Measurements from ENCODE around the gene PKHD1. TPM values are rescaled to one million over a fixed set of nuclear protein-coding genes. Genes with fewer than 3 reads are reported as not detected.

The PKHD1 gene
- total and polyA plus RNA-seq, 12 donors: 0.03 to 0.22 (median 0.09) TPM; not detected in 3

DNA sequence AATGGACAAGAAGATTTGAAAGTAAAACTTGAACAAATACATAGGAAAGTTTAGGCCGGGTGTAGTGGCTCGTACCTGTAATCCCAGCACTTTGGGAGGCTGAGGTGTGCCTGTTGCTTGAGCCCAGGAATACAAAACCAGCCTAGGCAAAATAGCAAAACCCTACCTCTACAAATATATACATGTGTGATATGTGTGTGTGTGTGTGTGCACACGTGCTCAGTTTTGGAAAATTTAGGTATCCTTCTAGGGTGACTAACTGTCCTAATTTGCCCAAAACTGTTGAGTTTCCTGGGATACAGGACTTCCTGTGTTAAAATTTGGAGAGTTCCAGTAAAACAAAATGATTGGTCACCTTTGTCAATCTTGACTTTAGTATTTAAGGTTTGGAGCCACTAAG lies 503.2 kb downstream of the PKHD1 start:
- Histone ChIP-seq H3K4me3 (no peak overlapping the region), H3K27ac (no peak overlapping the region), H3K9me3 (replicated peaks in 1 of 3) (no peaks in the 10 kb centered on the region), H3K4me1 (replicated peaks in 1 of 2) (no peaks in the 10 kb centered on the region), H3K36me3 (replicated peaks in 1 of 2) (no peaks in the 10 kb centered on the region), H3K27me3 (no peaks in the 10 kb centered on the region)
- DNase-seq: no peak
- WGBS, 4 donors: 62 to 78% (median 73%) methylated on average over 3 of the region's 3 CpGs
- no peak for TF ChIP-seq POLR2A (IDR thresholded peaks at IDR 0.05)
- TF ChIP-seq, protein P1, sequence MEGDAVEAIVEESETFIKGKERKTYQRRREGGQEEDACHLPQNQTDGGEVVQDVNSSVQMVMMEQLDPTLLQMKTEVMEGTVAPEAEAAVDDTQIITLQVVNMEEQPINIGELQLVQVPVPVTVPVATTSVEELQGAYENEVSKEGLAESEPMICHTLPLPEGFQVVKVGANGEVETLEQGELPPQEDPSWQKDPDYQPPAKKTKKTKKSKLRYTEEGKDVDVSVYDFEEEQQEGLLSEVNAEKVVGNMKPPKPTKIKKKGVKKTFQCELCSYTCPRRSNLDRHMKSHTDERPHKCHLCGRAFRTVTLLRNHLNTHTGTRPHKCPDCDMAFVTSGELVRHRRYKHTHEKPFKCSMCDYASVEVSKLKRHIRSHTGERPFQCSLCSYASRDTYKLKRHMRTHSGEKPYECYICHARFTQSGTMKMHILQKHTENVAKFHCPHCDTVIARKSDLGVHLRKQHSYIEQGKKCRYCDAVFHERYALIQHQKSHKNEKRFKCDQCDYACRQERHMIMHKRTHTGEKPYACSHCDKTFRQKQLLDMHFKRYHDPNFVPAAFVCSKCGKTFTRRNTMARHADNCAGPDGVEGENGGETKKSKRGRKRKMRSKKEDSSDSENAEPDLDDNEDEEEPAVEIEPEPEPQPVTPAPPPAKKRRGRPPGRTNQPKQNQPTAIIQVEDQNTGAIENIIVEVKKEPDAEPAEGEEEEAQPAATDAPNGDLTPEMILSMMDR (IDR thresholded peaks at IDR 0.05): no peak
- intact Hi-C loops (cut with DNase I): no loop called here

DNA sequence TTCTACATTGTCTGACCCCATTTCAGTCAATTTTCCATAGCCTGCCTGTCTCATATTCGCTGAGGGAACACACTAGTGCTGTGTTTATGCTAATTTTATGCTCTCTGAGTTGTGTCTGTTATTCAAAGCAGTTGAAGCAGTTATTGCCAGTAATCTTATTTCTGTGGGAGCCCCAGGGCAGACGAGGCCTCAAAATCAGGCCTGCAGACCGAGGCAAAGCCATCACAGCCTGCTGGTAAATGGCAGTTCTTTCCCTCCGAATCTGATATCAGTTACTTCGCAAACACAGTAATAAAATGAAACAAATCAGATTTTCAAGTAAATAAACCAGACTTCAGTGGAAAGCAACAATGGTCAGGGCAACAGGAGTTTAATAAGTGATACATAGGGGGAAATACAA lies 508.4 kb downstream of the PKHD1 start:
- intact Hi-C loops (cut with DNase I): no loop called here
- H3K36me3 ChIP-seq (replicated peaks in 1 of 2): no peaks in the 10 kb centered on the region
- no peaks in the 10 kb centered on the region for H3K9me3 ChIP-seq (replicated peaks in 1 of 3)
- H3K27me3 ChIP-seq: no peaks in the 10 kb centered on the region
- H3K4me1 ChIP-seq (replicated peaks in 1 of 2): no peaks in the 10 kb centered on the region
- peak in 2 of 7 donors; percentile 25 to 88 for DNase-seq
- WGBS, 4 donors: 50 to 65% (median 59%) methylated on average over 5 of the region's 5 CpGs
- H3K4me3 ChIP-seq: no peak overlapping the region
- TF ChIP-seq, protein P1 (IDR thresholded peaks at IDR 0.05): no peak
- TF ChIP-seq POLR2A (IDR thresholded peaks at IDR 0.05): no peak
- H3K27ac ChIP-seq: no peak overlapping the region

DNA sequence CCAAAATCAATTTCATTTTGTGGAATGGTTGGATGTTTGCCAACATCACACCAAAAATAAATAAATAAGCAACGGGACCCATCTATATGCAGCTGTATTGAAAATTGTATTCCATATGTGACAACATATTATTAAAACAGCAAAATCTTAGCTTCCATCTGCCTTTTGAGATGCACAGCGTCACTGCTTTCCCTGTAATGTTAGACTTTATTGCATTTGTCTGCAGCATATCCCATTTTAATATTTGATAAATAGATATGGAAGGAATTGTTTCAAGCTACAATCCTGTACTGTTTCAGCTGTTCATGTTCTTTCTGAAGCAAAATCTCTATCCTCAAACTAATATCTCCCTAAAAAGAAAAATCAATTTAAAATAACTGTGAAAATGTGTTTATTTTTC lies 509.1 kb downstream of the PKHD1 start:
- H3K27me3 ChIP-seq: no peaks in the 10 kb centered on the region
- WGBS, 4 donors: 54 to 62% (median 60%) methylated on average over 2 of the region's 2 CpGs

DNA sequence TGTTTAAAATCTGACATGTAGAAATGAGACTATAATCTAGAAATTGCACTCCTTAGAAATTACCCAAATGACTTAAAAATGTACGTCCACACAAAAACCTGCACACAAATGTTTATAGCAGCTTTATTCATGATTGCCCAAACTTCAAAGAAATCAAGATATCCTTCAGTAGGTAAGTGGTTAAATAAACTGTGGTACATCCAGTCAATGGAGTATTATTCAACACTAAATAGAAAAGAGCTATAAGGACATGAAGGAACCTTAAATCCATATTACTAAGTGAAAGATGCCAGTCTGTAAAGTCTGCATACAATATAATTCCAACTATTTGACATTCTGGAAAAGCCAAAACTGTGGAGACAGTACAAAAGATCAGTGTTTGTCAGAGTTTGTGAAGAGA lies 513.4 kb downstream of the PKHD1 start:
- H3K27ac ChIP-seq: no peak overlapping the region
- no peaks in the 10 kb centered on the region for H3K9me3 ChIP-seq (replicated peaks in 1 of 3)
- no peaks in the 10 kb centered on the region for H3K4me1 ChIP-seq (replicated peaks in 1 of 2)
- TF ChIP-seq POLR2A (IDR thresholded peaks at IDR 0.05): no peak
- TF ChIP-seq, protein P1 (IDR thresholded peaks at IDR 0.05): no peak
- intact Hi-C loops (cut with DNase I): no loop called here
- H3K4me3 ChIP-seq: no peak overlapping the region
- H3K27me3 ChIP-seq: no peaks in the 10 kb centered on the region
- no peaks in the 10 kb centered on the region for H3K36me3 ChIP-seq (replicated peaks in 1 of 2)
- DNase-seq: no peak
- WGBS, 4 donors: 60 to 81% (median 70%) methylated on average over 1 of the region's 1 CpG

More for the DNA sequence above, 509.1 kb downstream of the PKHD1 start:
- TF ChIP-seq, protein P1 (IDR thresholded peaks at IDR 0.05): no peak
- TF ChIP-seq POLR2A (IDR thresholded peaks at IDR 0.05): no peak
- Histone ChIP-seq H3K27ac (no peak overlapping the region), H3K4me1 (replicated peaks in 1 of 2) (no peaks in the 10 kb centered on the region), H3K36me3 (replicated peaks in 1 of 2) (no peaks in the 10 kb centered on the region), H3K9me3 (replicated peaks in 1 of 3) (no peaks in the 10 kb centered on the region), H3K4me3 (no peak overlapping the region)
- intact Hi-C loops (cut with DNase I): no loop called here
- DNase-seq: no peak

Data from adrenal gland (tissue), 12 donors.